ENCODE measurements around the gene MAGI3.
"Not testable (repeated sequence)": the region's sequence is repeated elsewhere in the genome, so short reads cannot be mapped to it uniquely, and the experiment has no call there.

Gene MAGI3

DNA sequence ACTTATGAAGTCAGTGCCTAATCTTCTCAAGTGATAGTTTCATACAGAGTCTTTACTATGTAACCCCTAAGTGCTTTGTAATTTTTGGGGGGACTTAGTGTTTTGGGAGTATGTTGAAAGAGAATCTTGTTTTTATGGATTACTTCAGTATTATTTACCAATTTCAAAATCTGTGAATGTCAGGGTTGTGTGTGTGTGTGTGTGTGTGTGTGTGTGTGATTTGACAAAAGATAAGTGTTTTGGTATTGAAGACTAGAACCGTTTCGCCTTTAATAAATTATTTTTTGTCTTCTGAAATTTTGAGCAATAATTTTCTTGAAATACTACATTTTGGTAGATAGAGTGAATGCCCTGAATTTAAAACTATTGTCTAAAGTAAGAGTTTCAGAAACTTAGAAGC lies 5.8 kb downstream of the MAGI3 start:
- no peak overlapping the region for H3K27ac ChIP-seq
- DNase-seq (ENCODE audit: low read depth, low spot score), result no peak

DNA sequence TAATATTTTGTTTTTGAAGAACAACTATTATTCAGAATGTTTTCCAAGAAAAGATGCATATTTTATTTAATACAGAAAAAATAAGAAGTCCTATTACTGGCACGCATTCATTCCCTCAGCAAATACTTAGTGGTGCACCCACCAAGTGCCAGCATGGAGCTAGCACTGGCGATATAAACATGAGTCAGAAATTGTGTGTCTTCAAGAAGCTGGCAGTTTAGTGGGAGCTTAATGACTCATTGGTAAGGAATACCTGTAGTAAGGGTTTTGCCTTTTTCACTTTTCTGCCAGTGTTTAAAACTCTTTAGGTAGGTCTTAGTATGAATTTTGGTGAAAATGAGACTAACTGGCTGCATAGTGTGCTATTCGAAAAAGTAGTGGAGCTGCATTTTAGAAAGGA lies 6.3 kb downstream of the MAGI3 start:
- DNase-seq (ENCODE audit: low read depth, low spot score), result peak; percentile 40
- H3K27ac ChIP-seq, result no peak overlapping the region

DNA sequence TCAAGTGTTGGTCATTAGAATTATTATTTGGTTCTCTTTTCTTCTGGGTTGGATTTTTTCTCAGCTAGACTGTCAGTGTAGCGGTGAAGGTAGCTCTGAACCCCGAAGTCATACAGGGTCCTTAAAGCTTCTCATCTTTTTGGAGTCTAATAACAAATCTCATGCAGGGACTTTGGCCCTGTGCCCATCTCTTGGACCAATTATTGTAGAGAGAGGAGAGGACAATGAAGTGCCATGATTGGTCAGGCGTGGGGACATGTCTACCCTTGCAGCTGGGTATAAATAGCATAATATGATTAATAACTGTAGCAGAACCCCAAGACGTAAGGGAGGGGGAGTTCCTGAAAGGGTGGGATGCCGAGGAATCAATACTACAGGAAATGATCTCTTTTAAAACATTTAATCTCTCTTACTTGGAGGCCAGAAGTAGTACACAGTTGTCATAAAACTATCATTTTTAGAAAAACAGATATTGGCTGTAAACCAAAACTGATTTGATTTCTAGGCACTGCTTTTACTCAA lies 8.8 kb downstream of the MAGI3 start:
- DNase-seq (ENCODE audit: low read depth, low spot score), result no peak
- H3K27ac ChIP-seq, result no peak overlapping the region

DNA sequence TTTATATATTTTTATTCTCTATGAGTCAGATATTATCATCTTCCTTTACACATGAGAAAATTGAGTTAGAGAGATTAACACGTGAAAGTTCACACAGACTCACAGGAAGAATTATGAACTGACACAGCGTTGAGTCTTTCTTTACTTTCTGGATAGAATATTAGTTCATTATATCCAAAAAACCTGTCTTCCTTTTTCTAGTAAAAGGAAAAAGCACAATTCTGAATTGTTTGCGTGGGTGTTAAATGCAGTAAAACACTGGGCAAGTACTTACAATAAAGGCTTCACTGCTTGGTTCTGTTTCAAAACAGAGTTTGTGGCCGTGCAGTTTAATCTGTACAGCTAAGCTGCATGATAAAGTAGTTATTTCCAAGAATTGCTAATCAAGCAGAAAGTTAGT lies 10.8 kb downstream of the MAGI3 start:
- no peak for DNase-seq (ENCODE audit: low read depth, low spot score)

DNA sequence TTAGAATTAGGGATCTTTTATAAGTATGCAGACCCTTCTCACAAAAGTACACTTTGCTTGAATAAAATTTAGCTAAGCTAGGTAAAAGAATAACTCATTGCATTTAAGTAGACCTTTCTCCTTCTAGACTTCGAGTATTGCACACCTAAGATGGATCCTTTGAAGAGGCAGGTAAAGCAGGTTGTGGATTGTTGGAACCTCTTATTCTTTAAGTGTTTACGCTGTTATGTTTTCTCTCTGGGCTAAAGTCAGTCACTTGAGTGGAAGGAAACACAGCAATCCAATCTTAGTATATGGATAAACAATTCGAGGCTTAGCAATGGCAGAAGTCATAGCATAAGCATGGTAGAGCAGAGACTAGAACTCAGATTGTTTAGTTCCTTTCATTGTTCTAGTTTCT lies 11.4 kb downstream of the MAGI3 start:
- H3K27ac ChIP-seq, result no peak overlapping the region
- DNase-seq (ENCODE audit: low read depth, low spot score), result no peak

More for the DNA sequence above, 10.8 kb downstream of the MAGI3 start:
- H3K27ac ChIP-seq, result no peak overlapping the region

DNA sequence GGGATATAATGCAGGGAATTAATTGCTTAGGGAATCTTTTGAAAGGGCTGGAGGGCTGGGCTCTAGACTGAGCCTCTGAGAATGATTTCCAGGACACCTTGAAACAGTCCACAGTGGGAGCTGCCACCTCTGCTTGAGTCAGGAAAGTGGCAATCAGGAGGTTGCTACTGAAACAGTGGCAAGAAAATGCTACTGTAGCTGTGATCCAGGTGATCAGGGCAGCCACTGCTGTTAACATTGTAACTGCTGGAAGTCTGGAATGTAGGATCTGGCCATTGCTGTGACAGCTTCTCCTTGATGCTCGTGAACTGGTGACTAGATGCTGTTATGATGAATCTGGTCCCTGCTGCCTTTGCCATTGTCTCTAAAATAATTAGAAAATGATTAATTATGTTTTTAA lies 12.8 kb downstream of the MAGI3 start:
- no peak for DNase-seq (ENCODE audit: low read depth, low spot score)
- H3K27ac ChIP-seq, result no peak overlapping the region

DNA sequence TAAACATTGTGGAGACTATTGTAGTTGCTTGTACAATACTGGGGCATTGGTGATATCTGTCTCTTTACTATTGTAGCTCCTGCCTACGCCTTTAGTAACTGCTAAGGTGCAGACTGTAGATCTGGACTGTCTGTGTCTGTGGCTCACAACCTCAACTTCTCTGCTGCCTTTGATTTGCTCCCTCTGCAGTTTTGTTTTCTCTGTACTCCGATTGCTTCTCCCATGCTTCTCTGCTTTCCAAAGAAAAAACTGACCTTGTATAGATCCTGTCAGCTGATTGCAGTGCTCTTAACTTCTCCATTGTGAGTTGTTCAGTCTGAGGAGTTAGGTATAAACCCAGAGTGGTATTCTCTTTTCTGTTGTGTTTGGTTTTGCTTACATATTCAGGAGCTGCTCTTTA lies 15.3 kb downstream of the MAGI3 start:
- no peak for DNase-seq (ENCODE audit: low read depth, low spot score)
- H3K27ac ChIP-seq, result no peak overlapping the region

DNA sequence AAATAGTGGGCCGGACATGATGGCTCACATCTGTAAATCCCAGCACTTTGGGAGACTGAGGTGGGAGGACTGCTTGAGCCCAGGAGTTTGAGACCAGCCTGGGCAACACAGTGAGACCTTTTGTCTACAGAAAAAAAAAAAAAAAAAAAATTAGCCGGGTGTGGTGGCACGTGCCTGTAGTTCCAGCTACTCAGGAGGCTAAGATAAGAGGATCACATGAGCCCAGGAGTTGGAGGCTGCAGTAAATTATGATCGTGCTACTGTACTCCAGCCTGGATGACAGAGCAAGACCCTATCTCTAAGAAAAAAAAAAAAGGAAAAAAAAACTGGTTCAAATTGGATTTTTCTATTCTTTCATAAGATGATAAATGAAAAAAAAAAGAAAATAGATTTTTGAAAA lies 15.8 kb downstream of the MAGI3 start:
- H3K27ac ChIP-seq, result not testable (repeated sequence)

DNA sequence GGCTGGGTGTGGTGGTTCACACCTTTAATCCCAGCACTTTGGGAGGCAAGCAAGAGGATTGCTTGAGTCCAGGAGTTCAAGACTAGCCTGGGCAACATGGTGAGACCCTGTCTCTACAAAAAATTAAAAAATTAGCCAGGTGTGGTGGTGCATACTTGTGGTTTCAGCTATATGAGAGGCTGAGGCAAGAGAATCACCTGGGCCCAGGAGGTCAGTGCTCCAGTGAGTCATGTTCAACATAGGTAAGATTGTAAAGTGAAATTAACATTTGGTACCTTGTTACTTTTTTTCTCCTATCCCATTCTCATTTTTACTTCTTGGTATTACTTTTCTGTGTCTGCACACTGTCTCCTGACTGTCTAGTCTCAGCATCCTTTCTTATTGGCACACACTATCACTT lies 19.0 kb downstream of the MAGI3 start:
- no peak overlapping the region for H3K27ac ChIP-seq
- DNase-seq (ENCODE audit: low read depth, low spot score), result no peak

More for the DNA sequence above, 15.8 kb downstream of the MAGI3 start:
- not testable (repeated sequence) for DNase-seq (ENCODE audit: low read depth, low spot score)

DNA sequence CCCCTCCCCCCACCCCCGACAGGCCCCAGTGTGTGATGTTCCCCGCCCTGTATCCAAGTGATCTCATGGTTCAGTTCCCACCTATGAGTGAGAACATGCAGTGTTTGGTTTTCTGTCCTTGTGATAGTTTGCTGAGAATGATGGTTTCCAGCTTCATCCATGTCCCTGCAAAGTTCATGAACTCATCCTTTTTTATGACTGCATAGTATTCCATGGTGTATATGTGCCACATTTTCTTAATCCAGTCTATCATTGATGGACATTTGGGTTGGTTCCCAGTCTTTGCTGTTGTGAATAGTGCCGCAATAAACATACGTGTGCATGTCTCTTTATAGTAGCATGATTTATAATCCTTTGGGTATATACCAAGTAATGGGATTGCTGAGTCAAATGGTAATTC lies 21.7 kb downstream of the MAGI3 start:
- not testable (repeated sequence) for DNase-seq (ENCODE audit: low read depth, low spot score); H3K27ac ChIP-seq

DNA sequence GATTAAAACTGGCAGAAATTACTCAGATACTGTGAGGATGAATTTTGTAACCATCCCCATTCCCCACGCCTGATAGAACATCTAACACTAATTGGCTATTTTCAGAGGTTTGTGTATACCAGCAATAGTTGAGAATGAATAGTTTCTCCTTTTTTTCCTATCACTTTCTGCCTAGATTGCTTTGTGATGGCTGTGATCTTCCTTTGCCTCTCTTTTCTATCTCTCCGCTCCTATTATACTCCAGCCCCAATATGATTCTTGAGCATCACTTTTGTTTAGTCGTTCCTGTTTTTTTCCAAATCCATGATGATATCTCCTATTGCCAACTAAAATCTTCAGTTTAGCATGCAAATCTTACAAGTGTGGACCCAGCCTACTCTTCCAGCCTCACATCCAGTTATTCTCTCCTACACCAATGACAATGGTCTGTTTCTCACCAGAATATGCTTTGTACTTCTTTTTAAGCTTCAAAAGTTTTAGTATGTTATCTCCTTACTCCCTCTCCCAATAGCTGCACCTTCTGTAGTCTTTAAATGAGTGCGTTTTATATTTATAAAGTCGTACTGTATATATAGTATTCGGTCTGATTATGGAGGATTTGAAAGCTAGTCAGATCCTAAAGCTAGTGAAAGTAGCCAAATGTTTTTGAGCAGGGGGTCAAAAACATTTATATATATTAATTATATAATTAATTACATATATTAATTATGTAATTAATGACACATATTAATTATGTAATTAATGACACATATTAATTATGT lies 25.2 kb downstream of the MAGI3 start:
- DNase-seq (ENCODE audit: low read depth, low spot score), result no peak
- H3K27ac ChIP-seq, result no peak overlapping the region

DNA sequence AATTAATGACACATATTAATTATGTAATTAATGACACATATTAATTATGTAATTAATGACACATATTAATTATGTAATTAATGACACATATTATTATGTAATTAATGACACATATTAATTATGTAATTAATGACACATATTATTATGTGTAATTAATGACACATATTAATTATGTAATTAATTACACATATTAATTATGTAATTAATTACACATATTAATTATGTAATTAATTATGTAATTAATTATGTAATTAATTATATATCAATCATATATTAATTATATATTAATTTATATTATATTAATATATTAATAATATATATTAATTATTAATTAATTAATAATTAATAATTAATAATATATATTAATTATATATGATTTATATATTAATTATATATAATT lies 25.8 kb downstream of the MAGI3 start:
- DNase-seq (ENCODE audit: low read depth, low spot score); H3K27ac ChIP-seq: not testable (repeated sequence)

DNA sequence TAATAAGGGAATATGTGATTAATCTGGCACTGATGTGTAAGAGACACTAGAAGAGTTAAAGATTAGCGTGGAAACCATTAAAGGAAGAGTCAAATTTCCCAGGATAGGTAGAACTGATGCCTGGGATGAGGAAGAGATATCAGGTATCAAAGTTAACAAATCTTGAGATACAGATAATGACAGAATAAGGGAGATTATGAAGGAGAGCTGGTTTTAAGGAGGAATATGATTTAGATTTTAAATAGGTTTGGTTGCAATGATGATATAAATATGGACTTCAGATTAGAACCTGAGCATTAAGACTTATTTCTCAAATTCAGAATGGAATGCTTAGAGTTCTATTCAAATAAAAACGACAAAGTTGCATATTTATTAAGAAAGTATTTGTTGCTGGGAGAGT lies 26.2 kb downstream of the MAGI3 start:
- no peak overlapping the region for H3K27ac ChIP-seq
- DNase-seq (ENCODE audit: low read depth, low spot score), result no peak

DNA sequence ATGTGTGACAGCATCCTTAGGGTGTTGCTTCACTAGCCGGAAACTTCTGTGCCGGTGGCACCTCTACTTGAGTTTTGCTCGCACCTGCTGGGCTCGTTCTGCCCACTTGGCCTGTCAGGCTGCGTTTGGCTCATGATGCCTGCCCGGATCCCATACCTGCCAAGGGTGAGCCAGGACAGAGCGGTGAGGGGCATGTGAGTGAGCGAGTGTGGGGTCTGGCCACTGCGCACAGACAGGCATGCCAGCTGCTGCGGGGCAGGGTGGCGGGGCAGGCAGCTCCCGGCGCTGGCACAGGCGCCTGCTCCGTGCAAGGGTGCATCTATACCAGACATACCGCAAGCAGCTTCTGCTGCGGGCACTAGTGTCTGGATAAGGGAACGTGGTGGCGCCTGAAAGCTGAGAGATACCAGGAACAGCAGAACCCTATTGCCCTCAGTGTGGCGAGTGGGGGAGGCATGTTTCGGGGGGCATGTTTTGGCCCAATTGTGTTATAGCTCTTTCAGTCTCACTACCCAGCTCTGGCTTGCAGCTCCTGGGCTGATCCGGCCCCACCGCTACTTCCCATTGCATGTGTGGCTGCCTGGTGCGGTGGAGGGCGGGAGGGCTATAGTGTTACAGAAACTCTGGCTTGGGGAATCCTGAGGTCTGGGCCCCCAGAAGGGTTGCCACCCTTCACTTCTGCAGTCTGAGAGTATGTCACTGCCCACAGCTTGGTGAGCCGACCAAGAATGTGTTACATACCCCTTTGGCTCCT lies 32.2 kb downstream of the MAGI3 start:
- no peak for DNase-seq (ENCODE audit: low read depth, low spot score)
- H3K27ac ChIP-seq, result no peak overlapping the region

DNA sequence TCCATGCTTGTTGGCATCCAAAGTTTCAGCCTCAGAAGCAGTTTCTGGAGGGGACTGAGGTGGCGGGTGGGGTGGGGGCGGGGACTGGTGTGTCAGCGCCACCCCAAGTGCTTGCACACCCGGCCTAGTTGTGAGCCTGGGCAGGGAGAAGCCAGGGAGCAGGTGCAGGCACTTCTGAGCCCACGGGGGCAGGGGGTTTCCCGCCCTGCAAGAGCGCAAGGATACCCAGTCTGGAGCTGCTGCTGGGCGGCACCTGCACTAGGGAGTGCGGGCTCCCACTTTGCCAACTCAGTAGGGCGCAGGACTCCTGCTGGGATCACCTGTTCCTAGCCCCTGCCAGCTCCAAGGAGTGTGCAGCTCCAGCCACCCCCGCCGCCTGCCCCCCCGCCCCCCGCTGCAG lies 33.5 kb downstream of the MAGI3 start:
- no peak for DNase-seq (ENCODE audit: low read depth, low spot score)
- H3K27ac ChIP-seq, result no peak overlapping the region

DNA sequence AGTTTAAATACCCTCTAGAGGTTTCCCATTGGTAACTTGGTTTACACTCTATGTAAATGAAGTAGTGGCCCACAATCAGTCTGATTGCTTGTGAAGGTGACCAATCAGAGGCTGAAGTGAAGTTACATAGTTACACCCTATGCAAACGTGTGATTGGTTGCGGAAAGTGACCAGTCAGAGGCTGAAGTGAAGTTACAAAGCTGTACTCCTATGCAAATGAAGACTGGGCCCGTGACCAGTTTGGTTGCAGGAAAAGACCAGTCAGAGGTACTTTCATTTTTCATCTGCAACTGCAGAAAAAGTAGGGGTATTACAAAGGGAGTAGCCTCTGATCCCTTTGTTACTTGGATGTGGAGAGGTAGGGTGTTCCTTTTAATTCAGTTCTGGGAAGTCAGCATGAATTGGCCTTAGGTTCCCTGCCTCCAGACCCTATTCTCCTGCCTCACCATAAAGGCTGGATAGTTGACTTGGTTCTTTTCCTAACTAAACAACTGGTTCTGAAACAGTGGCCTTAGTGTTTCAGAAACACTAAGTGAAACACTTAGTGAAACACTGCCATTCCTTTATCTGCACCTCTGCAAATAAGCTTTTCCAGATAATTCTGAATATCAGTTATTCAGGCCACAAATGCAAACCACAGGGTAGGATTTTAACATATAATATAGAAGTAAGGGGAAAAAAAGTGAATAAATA lies 39.3 kb downstream of the MAGI3 start:
- DNase-seq (ENCODE audit: low read depth, low spot score), result no peak
- no peak overlapping the region for H3K27ac ChIP-seq

DNA sequence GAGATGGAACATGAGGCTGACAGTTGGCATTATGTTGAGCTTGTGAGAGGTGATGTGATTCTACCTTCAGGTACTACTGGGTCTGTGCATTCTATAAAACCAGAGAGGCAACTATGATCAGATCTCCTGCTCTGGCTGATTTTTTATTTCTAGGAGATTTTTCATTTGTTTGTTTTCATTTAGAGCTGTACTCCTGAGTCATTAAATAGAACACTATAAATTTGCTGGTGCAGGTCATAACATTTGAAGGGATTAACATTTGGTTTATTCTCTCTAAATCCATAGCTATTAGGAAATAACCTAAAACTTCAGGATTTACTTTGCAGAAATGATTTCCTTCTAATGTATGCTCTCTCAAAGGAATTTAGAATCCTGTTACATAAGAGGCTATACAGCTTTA lies 42.9 kb downstream of the MAGI3 start:
- H3K27ac ChIP-seq, result no peak overlapping the region
- DNase-seq (ENCODE audit: low read depth, low spot score), result no peak

DNA sequence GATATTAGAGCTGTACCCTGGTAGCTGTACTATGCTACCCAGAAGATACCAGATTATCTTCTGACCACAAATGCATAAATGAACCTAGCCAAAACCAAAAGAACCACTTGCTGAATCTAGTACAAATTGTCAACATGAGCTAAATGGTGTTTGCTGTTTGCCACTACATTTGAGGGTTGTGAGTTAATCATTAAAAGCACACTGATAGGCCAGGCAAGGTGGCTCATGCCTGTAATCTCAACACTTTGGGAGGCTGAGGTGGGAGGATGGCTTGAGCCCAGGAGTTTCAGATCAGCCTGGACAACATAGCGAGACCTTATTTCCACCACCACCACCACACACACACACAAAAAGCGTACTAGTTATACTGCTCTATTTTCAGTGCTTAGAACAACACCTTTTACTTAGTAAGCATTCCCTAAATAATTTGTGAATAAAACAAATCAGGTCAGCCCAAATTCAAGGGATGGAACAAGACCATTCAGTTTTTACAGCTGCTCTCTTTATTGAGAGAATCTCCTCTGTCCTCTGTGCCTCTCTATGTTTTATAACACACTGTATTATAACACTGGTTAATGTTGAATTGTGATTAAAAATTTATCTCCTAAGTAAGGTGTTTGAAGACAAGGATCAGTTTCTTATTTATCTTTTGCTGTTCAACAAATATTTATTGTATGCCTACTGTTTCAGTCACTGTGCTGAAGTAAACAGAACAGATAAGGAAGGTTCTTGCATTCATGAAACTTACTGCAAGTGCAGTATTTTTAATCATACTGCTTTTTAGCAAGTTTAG lies 44.0 kb downstream of the MAGI3 start:
- H3K27ac ChIP-seq, result no peak overlapping the region
- DNase-seq (ENCODE audit: low read depth, low spot score), result no peak

DNA sequence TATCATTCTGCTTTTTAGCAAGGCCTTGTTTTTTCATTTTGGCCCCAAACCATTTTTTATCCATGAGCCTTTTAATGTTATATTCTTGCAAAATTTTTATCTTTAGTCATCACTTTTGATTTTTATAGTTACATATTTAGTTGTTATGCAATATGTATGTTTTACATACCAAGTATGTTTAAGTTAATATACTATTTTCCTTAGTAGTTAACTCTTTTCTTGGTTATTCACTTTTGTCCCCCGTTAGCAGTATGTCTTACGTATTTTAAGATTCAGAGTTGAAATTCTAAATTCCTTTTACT lies 44.5 kb downstream of the MAGI3 start:
- no peak overlapping the region for H3K27ac ChIP-seq
- no peak for DNase-seq (ENCODE audit: low read depth, low spot score)

DNA sequence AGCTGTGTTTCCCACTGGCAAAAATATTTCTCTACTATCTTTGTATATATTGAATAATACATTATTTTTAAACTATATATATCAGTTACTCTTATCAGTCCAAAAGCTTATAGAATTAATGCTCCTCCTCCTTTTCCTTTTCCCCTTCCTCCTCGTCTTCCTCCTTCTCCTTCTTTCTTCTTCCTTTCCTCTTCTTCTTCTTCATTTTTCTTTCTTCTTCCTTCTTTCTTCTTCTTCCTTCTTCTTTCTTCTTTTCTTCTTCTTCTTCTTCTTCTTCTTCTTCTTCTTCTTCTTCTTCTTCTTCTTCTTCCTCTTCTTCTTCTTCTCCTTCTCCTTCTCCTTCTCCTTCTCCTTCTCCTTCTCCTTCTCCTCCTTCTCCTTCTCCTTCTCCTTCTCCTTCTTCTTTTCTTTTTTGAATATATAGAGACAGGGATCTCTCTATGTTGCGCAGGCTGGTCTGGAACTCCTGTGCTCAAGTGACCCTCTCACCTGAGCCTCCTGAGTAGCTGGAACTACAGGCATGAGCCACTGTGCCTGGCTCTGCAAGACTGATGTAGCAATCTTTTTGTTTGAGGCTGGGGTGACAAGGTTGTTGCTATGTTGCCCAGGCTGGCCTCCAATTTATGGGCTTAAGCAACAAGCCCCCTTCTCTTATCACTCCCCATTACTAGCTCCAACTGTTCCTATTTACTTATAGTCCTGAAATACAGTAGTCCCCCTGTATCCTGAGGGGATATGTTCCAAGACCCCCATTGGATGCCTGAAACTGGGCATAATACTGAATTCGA lies 47.4 kb downstream of the MAGI3 start:
- no peak for DNase-seq (ENCODE audit: low read depth, low spot score)
- H3K27ac ChIP-seq, result no peak overlapping the region

All from epithelial cell of prostate (primary cell).